ENCODE results near the gene PDE11A.
A peak's percentile ranks its signal among the peaks of the same experiment; 100 is the strongest.
"Not testable (repeated sequence)": the region's sequence is repeated elsewhere in the genome, so short reads cannot be mapped to it uniquely, and the experiment has no call there.

The PDE11A gene

GRCh38 chr2:178008636-178009289 is 63.8 kb downstream of the PDE11A start:
- no peak for DNase-seq (ENCODE audit: low spot score)

GRCh38 chr2:178006710-178007109 is 65.9 kb downstream of the PDE11A start:
- no peak for DNase-seq (ENCODE audit: low spot score)

GRCh38 chr2:178005756-178006155 is 66.8 kb downstream of the PDE11A start:
- no peak for DNase-seq (ENCODE audit: low spot score)

- no peak for DNase-seq (ENCODE audit: low spot score)
Measured at GRCh38 chr2:178002038-178002437, 70.5 kb downstream of the PDE11A start.

- no peak for DNase-seq (ENCODE audit: low spot score)
Measured at GRCh38 chr2:177998996-177999395, 73.6 kb downstream of the PDE11A start.

GRCh38 chr2:177998006-177998405 is 74.6 kb downstream of the PDE11A start:
- no peak for DNase-seq (ENCODE audit: low spot score)

- no peak for DNase-seq (ENCODE audit: low spot score)
Measured at GRCh38 chr2:177992992-177993391, 79.6 kb downstream of the PDE11A start.

GRCh38 chr2:177989029-177989885 is 83.3 kb downstream of the PDE11A start:
- no peak for DNase-seq (ENCODE audit: low spot score)

GRCh38 chr2:177984749-177985148 is 87.8 kb downstream of the PDE11A start:
- no peak for DNase-seq (ENCODE audit: low spot score)

GRCh38 chr2:177983183-177983788 is 89.3 kb downstream of the PDE11A start:
- DNase-seq (ENCODE audit: low spot score), result peak; percentile 36

- DNase-seq (ENCODE audit: low spot score), result no peak
Measured at GRCh38 chr2:177972782-177973181, 99.8 kb downstream of the PDE11A start.

GRCh38 chr2:177972123-177972522 is 100.5 kb downstream of the PDE11A start:
- no peak for DNase-seq (ENCODE audit: low spot score)

GRCh38 chr2:177970670-177971454 is 101.7 kb downstream of the PDE11A start:
- peak; percentile 43 for DNase-seq (ENCODE audit: low spot score)

GRCh38 chr2:177964892-177965291 is 107.7 kb downstream of the PDE11A start:
- no peak for DNase-seq (ENCODE audit: low spot score)

GRCh38 chr2:177952151-177952550 is 120.4 kb downstream of the PDE11A start:
- no peak for DNase-seq (ENCODE audit: low spot score)

- DNase-seq (ENCODE audit: low spot score), result not testable (repeated sequence)
Measured at GRCh38 chr2:177947598-177947997, 125.0 kb downstream of the PDE11A start.

GRCh38 chr2:177944530-177944929 is 128.0 kb downstream of the PDE11A start:
- not testable (repeated sequence) for DNase-seq (ENCODE audit: low spot score)

GRCh38 chr2:177942731-177943130 is 129.8 kb downstream of the PDE11A start:
- DNase-seq (ENCODE audit: low spot score), result no peak

GRCh38 chr2:177939211-177939610 is 133.4 kb downstream of the PDE11A start:
- no peak for DNase-seq (ENCODE audit: low spot score)

GRCh38 chr2:177930916-177931315 is 141.7 kb downstream of the PDE11A start:
- DNase-seq (ENCODE audit: low spot score), result no peak

- no peak for DNase-seq (ENCODE audit: low spot score)
Measured at GRCh38 chr2:177929662-177930522, 142.7 kb downstream of the PDE11A start.

Measured in HuH-7.5 (cell line).